Effector memory CD8-positive, alpha-beta T cell (primary cell): ENCODE data around the gene PROKR1.

Source experiments
- ATAC-seq: fragments of 150-1000 bp; cut with Tn5 transposase; replicated peaks from 2 replicates; pipeline ENCODE4 v1.10.0; 2021; ENCODE audit warnings: mild to moderate bottlenecking, moderate library complexity
- DNase-seq, 3 experiments: peaks; one replicate each; pipeline ENCODE4 v3.0.0; 2021
- H3K27ac Mint-ChIP-seq, 2 donors: one replicate each; pipeline ENCODE4 v1.8.0; 2022; ENCODE audit warnings: mild to moderate bottlenecking in 2 of 2, mixed read lengths in 2 of 2, moderate library complexity in 2 of 2
- H3K27me3 Mint-ChIP-seq, 2 donors: one replicate each; pipeline ENCODE4 v1.8.0; 2022; ENCODE audit warnings: mixed read lengths in 2 of 2
- H3K36me3 Mint-ChIP-seq: one replicate; pipeline ENCODE4 v1.8.0; 2022; ENCODE audit warnings: mild to moderate bottlenecking, moderate library complexity, mixed read lengths; ENCODE audit not compliant: insufficient read depth
- H3K4me1 Mint-ChIP-seq, 2 donors: one replicate each; pipeline ENCODE4 v1.8.0; 2022; ENCODE audit warnings: low read depth in 2 of 2, mixed read lengths in 2 of 2
- H3K4me3 Mint-ChIP-seq, 2 donors: one replicate each; pipeline ENCODE4 v1.8.0; 2022; ENCODE audit warnings: mild to moderate bottlenecking in 2 of 2, mixed read lengths in 2 of 2, moderate library complexity in 2 of 2
- H3K9me3 Mint-ChIP-seq, 2 donors: one replicate each; pipeline ENCODE4 v1.8.0; 2022; ENCODE audit warnings: mixed read lengths in 2 of 2

PROKR1 gene

GRCh38 chr2:68627615-68628014, 15.8 kb upstream of the PROKR1 start:
- peaks cover 16 to 19% of the 10 kb centered on the region in 2 donors for H3K27me3 Mint-ChIP-seq
- DNase-seq: no peak
- no peaks in the 10 kb centered on the region for H3K4me1 Mint-ChIP-seq
- peaks cover 3% of the 10 kb centered on the region for H3K36me3 Mint-ChIP-seq
- no peak for ATAC-seq
- no peak overlapping the region for H3K4me3 Mint-ChIP-seq
- H3K9me3 Mint-ChIP-seq: no peaks in the 10 kb centered on the region
- H3K27ac Mint-ChIP-seq: no peak overlapping the region

GRCh38 chr2:68632021-68632420, 11.4 kb upstream of the PROKR1 start:
- no peaks in the 10 kb centered on the region for H3K36me3 Mint-ChIP-seq
- no peaks in the 10 kb centered on the region for H3K4me1 Mint-ChIP-seq
- H3K4me3 Mint-ChIP-seq: no peak overlapping the region
- H3K27ac Mint-ChIP-seq: no peak overlapping the region
- DNase-seq: no peak
- peaks cover 34 to 51% of the 10 kb centered on the region in 2 donors for H3K27me3 Mint-ChIP-seq
- ATAC-seq: no peak
- H3K9me3 Mint-ChIP-seq: no peaks in the 10 kb centered on the region

DNA sequence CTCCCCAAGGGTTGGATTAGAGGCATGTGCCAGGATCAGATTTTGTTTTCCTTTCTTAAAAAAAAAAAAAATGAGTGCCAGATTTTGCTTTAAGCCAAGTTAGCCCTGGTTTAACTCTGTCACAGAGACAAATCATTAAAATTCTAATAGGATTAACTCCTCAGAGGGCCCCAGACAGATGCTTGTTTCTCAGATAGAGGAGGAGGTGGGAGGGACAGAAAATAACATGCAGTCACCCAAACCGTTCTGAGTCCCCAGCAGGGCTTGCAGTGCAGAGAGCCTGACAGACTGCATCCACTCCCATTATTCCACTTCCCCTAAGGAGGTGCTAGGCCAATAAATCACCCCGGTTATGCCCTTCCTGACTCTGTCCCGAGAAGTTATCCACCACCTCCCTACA, 6.3 kb upstream of the PROKR1 start:
- no peak overlapping the region for H3K4me3 Mint-ChIP-seq

GRCh38 chr2:68643874-68644485, 601 bp downstream of the PROKR1 start:
- H3K36me3 Mint-ChIP-seq: peaks cover 3% of the 10 kb centered on the region
- no peak for ATAC-seq

More for the DNA sequence above, 6.3 kb upstream of the PROKR1 start:
- no peaks in the 10 kb centered on the region for H3K4me1 Mint-ChIP-seq
- ATAC-seq (no peak), DNase-seq (no peak)
- no peaks in the 10 kb centered on the region for H3K9me3 Mint-ChIP-seq
- peaks cover 49 to 66% of the 10 kb centered on the region in 2 donors for H3K27me3 Mint-ChIP-seq
- no peak overlapping the region for H3K27ac Mint-ChIP-seq
- H3K36me3 Mint-ChIP-seq: no peaks in the 10 kb centered on the region

DNA sequence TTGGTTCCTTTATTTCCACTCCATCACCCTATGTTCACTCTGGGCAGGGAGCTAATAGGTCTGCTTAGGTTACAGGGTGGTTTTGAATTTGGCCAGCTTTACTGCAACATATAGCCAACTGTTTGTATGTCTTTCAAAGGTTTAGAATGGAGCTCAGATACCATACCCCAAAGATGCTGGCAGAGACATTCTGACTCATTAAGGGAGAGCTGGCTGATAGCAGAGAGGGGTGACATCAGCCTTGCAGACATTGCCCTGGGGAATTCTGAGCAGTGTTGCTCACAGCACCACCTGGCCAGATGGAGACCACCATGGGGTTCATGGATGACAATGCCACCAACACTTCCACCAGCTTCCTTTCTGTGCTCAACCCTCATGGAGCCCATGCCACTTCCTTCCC, 2.1 kb downstream of the PROKR1 start:
- peaks cover 0 to 5% of the 10 kb centered on the region in 2 donors for H3K4me1 Mint-ChIP-seq
- DNase-seq (no peak), ATAC-seq (no peak)
- H3K27me3 Mint-ChIP-seq: peaks cover 83 to 90% of the 10 kb centered on the region in 2 donors
- no peak overlapping the region for H3K4me3 Mint-ChIP-seq
- H3K9me3 Mint-ChIP-seq: no peaks in the 10 kb centered on the region
- no peak overlapping the region for H3K27ac Mint-ChIP-seq
- H3K36me3 Mint-ChIP-seq: peaks cover 3% of the 10 kb centered on the region

More at GRCh38 chr2:68643874-68644485, 601 bp downstream of the PROKR1 start:
- peaks cover 78 to 90% of the 10 kb centered on the region in 2 donors for H3K27me3 Mint-ChIP-seq
- no peaks in the 10 kb centered on the region for H3K9me3 Mint-ChIP-seq
- H3K27ac Mint-ChIP-seq: no peak overlapping the region
- peak overlapping the region; percentile 32 to 51 for H3K4me3 Mint-ChIP-seq
- no peak for DNase-seq
- H3K4me1 Mint-ChIP-seq: peaks cover 0 to 5% of the 10 kb centered on the region in 2 donors

DNA sequence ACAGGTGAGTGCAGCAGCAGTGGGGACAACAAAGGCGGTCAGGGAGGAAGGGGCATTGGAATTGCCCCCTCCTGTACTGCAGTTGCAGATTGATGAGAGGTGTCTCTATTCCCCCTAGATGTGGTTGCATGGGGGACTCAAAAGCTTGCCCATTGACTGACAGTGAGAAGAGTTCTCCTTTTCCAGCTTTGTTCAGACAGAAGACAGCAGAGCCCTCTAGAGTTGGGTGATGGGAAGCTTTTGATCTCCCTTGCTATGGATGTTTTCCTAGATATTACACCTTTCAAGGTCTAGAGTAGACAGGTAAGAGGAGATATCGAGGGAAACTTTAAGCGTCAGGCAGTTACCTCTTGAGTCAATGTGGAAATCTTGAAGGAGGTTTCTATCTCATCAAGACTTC, 2.9 kb downstream of the PROKR1 start:
- Mint-ChIP-seq H3K9me3 (no peaks in the 10 kb centered on the region), H3K27ac (no peak overlapping the region), H3K36me3 (peaks cover 3% of the 10 kb centered on the region), H3K27me3 (peaks cover 75 to 82% of the 10 kb centered on the region in 2 donors), H3K4me3 (no peak overlapping the region), H3K4me1 (peaks cover 0 to 5% of the 10 kb centered on the region in 2 donors)
- DNase-seq (no peak), ATAC-seq (no peak)

GRCh38 chr2:68650645-68651044, 7.3 kb downstream of the PROKR1 start:
- Mint-ChIP-seq H3K27me3 (peaks cover 42 to 44% of the 10 kb centered on the region in 2 donors), H3K9me3 (no peaks in the 10 kb centered on the region), H3K36me3 (no peaks in the 10 kb centered on the region), H3K4me3 (no peak overlapping the region), H3K27ac (no peak overlapping the region), H3K4me1 (peaks cover 16 to 19% of the 10 kb centered on the region in 2 donors)
- no peak for DNase-seq
- ATAC-seq: no peak

GRCh38 chr2:68653034-68653433, 9.7 kb downstream of the PROKR1 start:
- H3K27me3 Mint-ChIP-seq: peaks cover 28 to 35% of the 10 kb centered on the region in 2 donors
- H3K36me3 Mint-ChIP-seq: no peaks in the 10 kb centered on the region
- H3K9me3 Mint-ChIP-seq: no peaks in the 10 kb centered on the region
- peaks cover 16 to 19% of the 10 kb centered on the region in 2 donors for H3K4me1 Mint-ChIP-seq
- DNase-seq (no peak), ATAC-seq (no peak)
- peak overlapping the region; percentile 52 to 65 for H3K4me3 Mint-ChIP-seq
- peak overlapping the region; percentile 5 to 74 for H3K27ac Mint-ChIP-seq

- Mint-ChIP-seq H3K4me3 (peak overlapping the region; percentile 52 to 65), H3K4me1 (peaks cover 16 to 19% of the 10 kb centered on the region in 2 donors), H3K36me3 (no peaks in the 10 kb centered on the region), H3K27ac (peak overlapping the region; percentile 5 to 74), H3K27me3 (peaks cover 28 to 35% of the 10 kb centered on the region in 2 donors), H3K9me3 (no peaks in the 10 kb centered on the region)
- ATAC-seq: peak; percentile 94
- peak in 2 of 3 experiments; percentile 10 to 14 for DNase-seq
These were observed 10.2 kb downstream of the PROKR1 start for GRCh38 chr2:68653538-68653982.

GRCh38 chr2:68658266-68658665, 14.9 kb downstream of the PROKR1 start:
- H3K27me3 Mint-ChIP-seq: peaks cover 24 to 34% of the 10 kb centered on the region in 2 donors
- no peaks in the 10 kb centered on the region for H3K9me3 Mint-ChIP-seq
- no peak overlapping the region for H3K4me3 Mint-ChIP-seq
- peaks cover 11 to 12% of the 10 kb centered on the region in 2 donors for H3K4me1 Mint-ChIP-seq
- H3K27ac Mint-ChIP-seq: no peak overlapping the region
- no peaks in the 10 kb centered on the region for H3K36me3 Mint-ChIP-seq
- DNase-seq: no peak
- no peak for ATAC-seq

- H3K4me1 Mint-ChIP-seq: peaks cover 3 to 5% of the 10 kb centered on the region in 2 donors
- ATAC-seq: no peak
- no peaks in the 10 kb centered on the region for H3K9me3 Mint-ChIP-seq
- H3K27me3 Mint-ChIP-seq: peaks cover 28 to 40% of the 10 kb centered on the region in 2 donors
- no peaks in the 10 kb centered on the region for H3K36me3 Mint-ChIP-seq
- H3K4me3 Mint-ChIP-seq: no peak overlapping the region
- no peak for DNase-seq
- no peak overlapping the region for H3K27ac Mint-ChIP-seq
These were observed 15.7 kb downstream of the PROKR1 start for GRCh38 chr2:68659081-68659480.

- Mint-ChIP-seq H3K9me3 (no peaks in the 10 kb centered on the region), H3K36me3 (no peaks in the 10 kb centered on the region), H3K27me3 (peaks cover 28 to 45% of the 10 kb centered on the region in 2 donors), H3K4me1 (no peaks in the 10 kb centered on the region), H3K4me3 (no peak overlapping the region), H3K27ac (no peak overlapping the region)
- no peak for DNase-seq
- ATAC-seq: no peak
These were observed 17.3 kb downstream of the PROKR1 start for GRCh38 chr2:68660658-68661057.

DNA sequence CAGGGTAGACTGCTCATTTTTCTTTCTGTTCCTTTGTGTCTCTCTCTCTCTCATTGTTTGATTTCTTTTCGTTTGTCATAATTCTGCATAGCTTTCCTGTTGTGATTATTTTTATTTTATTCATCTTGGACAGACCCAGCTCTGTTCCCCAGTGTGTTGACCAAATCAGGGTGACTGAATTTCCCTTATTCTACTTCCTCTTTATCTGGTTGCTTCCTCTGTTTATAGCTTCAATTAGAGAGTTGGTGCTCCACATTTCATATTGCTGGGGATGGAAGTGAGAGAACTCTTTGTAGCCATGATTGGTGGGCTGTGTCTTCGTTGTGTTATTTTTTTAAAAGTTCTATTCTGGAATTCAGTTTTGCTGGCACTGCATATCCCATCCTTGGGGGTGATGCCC, 19.1 kb downstream of the PROKR1 start:
- Mint-ChIP-seq H3K4me1 (no peaks in the 10 kb centered on the region), H3K4me3 (no peak overlapping the region), H3K27me3 (peaks cover 29 to 43% of the 10 kb centered on the region in 2 donors), H3K27ac (no peak overlapping the region), H3K9me3 (no peaks in the 10 kb centered on the region), H3K36me3 (no peaks in the 10 kb centered on the region)
- DNase-seq (no peak), ATAC-seq (no peak)

DNA sequence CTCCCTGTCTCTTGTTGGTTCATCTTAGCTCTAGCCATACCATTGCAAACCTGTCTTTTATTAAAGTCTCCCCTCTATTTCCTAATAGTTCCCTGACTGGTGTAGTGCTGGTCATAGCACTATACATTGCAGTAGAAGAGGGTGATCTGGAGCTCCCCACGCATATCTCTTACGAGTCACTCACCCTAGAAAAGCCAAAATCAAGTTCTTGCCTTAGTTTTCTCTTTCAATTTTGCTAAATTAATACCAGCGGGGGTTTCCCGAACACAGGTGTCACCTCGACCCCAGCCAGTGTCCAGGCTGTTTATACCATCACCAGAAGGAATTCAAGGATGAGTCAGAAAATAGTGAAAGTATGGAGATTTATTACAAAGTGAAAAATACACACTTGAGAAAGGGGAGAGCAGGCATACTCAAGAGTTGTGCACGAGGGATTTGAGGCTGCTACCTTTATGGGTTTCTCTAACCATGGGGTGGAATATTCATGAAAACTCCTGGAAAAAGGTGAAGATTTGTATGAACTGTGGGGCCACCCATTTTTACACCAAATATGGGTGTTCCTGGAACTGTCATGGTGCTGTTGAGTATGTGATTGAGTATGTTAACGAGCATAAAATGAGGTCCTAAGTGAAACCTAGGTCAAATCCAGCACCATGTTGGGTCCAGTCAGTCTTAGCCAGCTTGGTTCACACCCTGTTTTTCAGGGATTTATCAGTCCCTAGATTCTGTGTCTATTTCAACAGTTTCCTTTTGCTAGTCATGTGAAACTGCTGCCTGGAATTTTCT, 20.2 kb downstream of the PROKR1 start:
- ATAC-seq (no peak), DNase-seq (no peak)
- H3K27me3 Mint-ChIP-seq: peaks cover 23 to 32% of the 10 kb centered on the region in 2 donors
- no peaks in the 10 kb centered on the region for H3K36me3 Mint-ChIP-seq
- no peak overlapping the region for H3K4me3 Mint-ChIP-seq
- H3K4me1 Mint-ChIP-seq: no peaks in the 10 kb centered on the region
- H3K27ac Mint-ChIP-seq: no peak overlapping the region
- H3K9me3 Mint-ChIP-seq: no peaks in the 10 kb centered on the region
